ENCODE measurements around the gene USP24. TPM values are rescaled to one million over a fixed set of nuclear protein-coding genes. Genes with fewer than 3 reads are reported as not detected.

The USP24 gene
- total RNA-seq, 1 experiment from 2014 or later = 40.9 TPM

DNA sequence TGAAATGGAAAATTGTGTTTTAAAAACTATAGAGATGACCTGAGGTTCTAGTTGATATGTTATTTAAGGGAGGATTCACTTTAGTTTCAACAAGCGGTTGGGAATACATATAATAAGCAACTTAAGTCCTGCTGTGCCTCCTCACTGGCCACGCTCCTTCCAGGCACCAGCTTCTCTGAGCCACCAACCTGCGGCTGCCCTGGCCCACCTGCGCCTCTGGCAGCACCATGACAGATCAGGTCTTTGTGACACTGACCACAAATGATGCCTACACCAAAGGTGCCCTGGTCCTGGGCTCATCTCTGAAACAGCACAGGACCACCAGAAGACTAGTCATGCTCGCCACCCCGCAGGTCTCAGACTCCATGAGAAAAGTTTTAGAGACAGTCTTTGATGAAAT, 7.0 kb upstream of the USP24 start:
- H3K9me3 Mint-ChIP-seq = peaks cover 10% of the 10 kb centered on the region
- CTCF ChIA-PET = no interaction called here
- H3K27ac Mint-ChIP-seq = no peak overlapping the region
- H3K4me1 Mint-ChIP-seq = peaks cover 14% of the 10 kb centered on the region
- no peak for DNase-seq (ENCODE audit: low spot score)
- POLR2A ChIA-PET = no interaction called here
- ATAC-seq = no peak
- H3K36me3 Mint-ChIP-seq = no peaks in the 10 kb centered on the region
- no peak overlapping the region for H3K4me3 Mint-ChIP-seq
- TF ChIP-seq, protein P1, sequence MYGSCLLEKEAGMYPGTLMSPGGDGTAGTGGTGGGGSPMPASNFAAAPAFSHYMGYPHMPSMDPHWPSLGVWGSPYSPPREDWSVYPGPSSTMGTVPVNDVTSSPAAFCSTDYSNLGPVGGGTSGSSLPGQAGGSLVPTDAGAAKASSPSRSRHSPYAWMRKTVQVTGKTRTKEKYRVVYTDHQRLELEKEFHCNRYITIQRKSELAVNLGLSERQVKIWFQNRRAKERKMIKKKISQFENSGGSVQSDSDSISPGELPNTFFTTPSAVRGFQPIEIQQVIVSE (CRISPR knock-in tag; IDR thresholded peaks at IDR 0.05; ENCODE audit: borderline replicate concordance) = no peak
- TF ChIP-seq GTF2I (CRISPR knock-in tag; conservative IDR thresholded peaks at IDR 0.05) (no peak), NFYB (CRISPR knock-in tag; conservative IDR thresholded peaks at IDR 0.05; ENCODE audit: low read depth) (no peak), SMAD4 (CRISPR knock-in tag; IDR thresholded peaks at IDR 0.05) (no peak), RORB (CRISPR knock-in tag; IDR thresholded peaks at IDR 0.05) (no peak), CREB1 (CRISPR knock-in tag; IDR thresholded peaks at IDR 0.05) (no peak), JUN (CRISPR knock-in tag; IDR thresholded peaks at IDR 0.05) (no peak), HMGA2 (CRISPR knock-in tag; IDR thresholded peaks at IDR 0.05) (no peak)
- TF ChIP-seq, protein P2, sequence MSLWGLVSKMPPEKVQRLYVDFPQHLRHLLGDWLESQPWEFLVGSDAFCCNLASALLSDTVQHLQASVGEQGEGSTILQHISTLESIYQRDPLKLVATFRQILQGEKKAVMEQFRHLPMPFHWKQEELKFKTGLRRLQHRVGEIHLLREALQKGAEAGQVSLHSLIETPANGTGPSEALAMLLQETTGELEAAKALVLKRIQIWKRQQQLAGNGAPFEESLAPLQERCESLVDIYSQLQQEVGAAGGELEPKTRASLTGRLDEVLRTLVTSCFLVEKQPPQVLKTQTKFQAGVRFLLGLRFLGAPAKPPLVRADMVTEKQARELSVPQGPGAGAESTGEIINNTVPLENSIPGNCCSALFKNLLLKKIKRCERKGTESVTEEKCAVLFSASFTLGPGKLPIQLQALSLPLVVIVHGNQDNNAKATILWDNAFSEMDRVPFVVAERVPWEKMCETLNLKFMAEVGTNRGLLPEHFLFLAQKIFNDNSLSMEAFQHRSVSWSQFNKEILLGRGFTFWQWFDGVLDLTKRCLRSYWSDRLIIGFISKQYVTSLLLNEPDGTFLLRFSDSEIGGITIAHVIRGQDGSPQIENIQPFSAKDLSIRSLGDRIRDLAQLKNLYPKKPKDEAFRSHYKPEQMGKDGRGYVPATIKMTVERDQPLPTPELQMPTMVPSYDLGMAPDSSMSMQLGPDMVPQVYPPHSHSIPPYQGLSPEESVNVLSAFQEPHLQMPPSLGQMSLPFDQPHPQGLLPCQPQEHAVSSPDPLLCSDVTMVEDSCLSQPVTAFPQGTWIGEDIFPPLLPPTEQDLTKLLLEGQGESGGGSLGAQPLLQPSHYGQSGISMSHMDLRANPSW (CRISPR knock-in tag; conservative IDR thresholded peaks at IDR 0.05; ENCODE audit: low read depth) = no peak
- TF ChIP-seq, protein P3, sequence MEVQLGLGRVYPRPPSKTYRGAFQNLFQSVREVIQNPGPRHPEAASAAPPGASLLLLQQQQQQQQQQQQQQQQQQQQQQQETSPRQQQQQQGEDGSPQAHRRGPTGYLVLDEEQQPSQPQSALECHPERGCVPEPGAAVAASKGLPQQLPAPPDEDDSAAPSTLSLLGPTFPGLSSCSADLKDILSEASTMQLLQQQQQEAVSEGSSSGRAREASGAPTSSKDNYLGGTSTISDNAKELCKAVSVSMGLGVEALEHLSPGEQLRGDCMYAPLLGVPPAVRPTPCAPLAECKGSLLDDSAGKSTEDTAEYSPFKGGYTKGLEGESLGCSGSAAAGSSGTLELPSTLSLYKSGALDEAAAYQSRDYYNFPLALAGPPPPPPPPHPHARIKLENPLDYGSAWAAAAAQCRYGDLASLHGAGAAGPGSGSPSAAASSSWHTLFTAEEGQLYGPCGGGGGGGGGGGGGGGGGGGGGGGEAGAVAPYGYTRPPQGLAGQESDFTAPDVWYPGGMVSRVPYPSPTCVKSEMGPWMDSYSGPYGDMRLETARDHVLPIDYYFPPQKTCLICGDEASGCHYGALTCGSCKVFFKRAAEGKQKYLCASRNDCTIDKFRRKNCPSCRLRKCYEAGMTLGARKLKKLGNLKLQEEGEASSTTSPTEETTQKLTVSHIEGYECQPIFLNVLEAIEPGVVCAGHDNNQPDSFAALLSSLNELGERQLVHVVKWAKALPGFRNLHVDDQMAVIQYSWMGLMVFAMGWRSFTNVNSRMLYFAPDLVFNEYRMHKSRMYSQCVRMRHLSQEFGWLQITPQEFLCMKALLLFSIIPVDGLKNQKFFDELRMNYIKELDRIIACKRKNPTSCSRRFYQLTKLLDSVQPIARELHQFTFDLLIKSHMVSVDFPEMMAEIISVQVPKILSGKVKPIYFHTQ (CRISPR knock-in tag; IDR thresholded peaks at IDR 0.05) = no peak
- TF ChIP-seq, protein P4, sequence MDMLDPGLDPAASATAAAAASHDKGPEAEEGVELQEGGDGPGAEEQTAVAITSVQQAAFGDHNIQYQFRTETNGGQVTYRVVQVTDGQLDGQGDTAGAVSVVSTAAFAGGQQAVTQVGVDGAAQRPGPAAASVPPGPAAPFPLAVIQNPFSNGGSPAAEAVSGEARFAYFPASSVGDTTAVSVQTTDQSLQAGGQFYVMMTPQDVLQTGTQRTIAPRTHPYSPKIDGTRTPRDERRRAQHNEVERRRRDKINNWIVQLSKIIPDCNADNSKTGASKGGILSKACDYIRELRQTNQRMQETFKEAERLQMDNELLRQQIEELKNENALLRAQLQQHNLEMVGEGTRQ (CRISPR knock-in tag; IDR thresholded peaks at IDR 0.05) = no peak
- H3K27me3 Mint-ChIP-seq (ENCODE audit: low read depth) = no peaks in the 10 kb centered on the region; the same call in 1 of the 2 replicates

DNA sequence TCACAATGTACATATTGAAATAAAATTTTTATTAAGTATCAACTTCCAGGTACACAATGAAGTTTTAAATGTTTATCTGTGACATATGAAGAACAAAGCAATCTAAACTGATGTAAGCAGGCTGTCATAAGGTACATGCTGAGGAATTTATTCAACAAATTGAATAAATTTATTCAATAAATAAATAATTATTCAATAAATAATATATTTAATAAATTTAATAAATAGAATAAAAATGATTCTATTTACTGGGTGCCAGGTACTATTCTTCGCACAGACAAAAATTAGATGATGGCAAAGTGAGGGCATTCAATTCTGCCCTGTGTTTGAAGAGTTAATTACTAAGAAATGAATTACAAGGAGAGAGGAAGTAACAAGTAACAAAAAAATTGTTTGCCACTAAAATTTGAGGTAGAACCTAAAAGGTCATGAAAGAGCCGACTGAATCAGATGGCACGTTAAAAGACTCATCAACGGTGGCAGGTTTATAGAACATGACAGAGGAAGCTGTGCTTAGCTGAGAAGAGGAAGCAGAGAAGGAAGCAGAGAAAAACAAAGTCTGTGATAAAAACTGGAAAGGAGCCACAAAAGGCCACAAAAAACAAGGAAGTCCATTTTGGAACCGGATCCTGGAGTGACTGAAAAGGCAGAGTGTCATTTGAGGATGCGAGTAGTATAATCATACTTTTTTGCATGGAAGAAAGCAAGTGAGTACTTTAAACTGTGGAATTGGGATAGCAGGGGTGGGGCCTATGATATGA, 2.2 kb upstream of the USP24 start:
- TF ChIP-seq NR3C1 (CRISPR knock-in tag; conservative IDR thresholded peaks at IDR 0.05; ENCODE audit: low read depth) (no peak), HMGA2 (CRISPR knock-in tag; IDR thresholded peaks at IDR 0.05) (peak; percentile 97)
- TF ChIP-seq, protein P5, sequence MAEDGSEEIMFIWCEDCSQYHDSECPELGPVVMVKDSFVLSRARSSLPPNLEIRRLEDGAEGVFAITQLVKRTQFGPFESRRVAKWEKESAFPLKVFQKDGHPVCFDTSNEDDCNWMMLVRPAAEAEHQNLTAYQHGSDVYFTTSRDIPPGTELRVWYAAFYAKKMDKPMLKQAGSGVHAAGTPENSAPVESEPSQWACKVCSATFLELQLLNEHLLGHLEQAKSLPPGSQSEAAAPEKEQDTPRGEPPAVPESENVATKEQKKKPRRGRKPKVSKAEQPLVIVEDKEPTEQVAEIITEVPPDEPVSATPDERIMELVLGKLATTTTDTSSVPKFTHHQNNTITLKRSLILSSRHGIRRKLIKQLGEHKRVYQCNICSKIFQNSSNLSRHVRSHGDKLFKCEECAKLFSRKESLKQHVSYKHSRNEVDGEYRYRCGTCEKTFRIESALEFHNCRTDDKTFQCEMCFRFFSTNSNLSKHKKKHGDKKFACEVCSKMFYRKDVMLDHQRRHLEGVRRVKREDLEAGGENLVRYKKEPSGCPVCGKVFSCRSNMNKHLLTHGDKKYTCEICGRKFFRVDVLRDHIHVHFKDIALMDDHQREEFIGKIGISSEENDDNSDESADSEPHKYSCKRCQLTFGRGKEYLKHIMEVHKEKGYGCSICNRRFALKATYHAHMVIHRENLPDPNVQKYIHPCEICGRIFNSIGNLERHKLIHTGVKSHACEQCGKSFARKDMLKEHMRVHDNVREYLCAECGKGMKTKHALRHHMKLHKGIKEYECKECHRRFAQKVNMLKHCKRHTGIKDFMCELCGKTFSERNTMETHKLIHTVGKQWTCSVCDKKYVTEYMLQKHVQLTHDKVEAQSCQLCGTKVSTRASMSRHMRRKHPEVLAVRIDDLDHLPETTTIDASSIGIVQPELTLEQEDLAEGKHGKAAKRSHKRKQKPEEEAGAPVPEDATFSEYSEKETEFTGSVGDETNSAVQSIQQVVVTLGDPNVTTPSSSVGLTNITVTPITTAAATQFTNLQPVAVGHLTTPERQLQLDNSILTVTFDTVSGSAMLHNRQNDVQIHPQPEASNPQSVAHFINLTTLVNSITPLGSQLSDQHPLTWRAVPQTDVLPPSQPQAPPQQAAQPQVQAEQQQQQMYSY (CRISPR knock-in tag; IDR thresholded peaks at IDR 0.05) = peak; percentile 82
- Mint-ChIP-seq H3K4me3 (no peak overlapping the region), H3K4me1 (peaks cover 37% of the 10 kb centered on the region), H3K27me3 (ENCODE audit: low read depth) (peaks cover 3% of the 10 kb centered on the region; the same call in 1 of the 2 replicates), H3K9me3 (no peaks in the 10 kb centered on the region), H3K27ac (no peak overlapping the region), H3K36me3 (no peaks in the 10 kb centered on the region)
- ATAC-seq (no peak), DNase-seq (ENCODE audit: low spot score) (no peak)
- POLR2A ChIA-PET = no interaction called here
- CTCF ChIA-PET = no interaction called here
